Endothelial cell of umbilical vein (primary cell): ENCODE data around the gene NIN. TPM values are rescaled to one million over a fixed set of nuclear protein-coding genes. Genes with fewer than 3 reads are reported as not detected.

Source experiments
- BruUV-seq: library from RNA; stranded (reverse); fragments of 400-500 nt; replicated peaks from 2 replicates; lab custom pipeline; 2021; lab: Mats Ljungman, UMichigan
- CTCF ChIA-PET: fragments of 300-600, 350-600 bp; sonication (Branson Sonifier 250); formaldehyde crosslinking; loops from one replicate; lab custom pipeline; 2021; ENCODE audit warnings: antibody characterized with exemption, inconsistent platforms; lab: Charles Lee
- POLR2A ChIA-PET: fragments of 300-600, 350-600 bp; sonication (Branson Sonifier 250); formaldehyde crosslinking; loops from one replicate; lab custom pipeline; 2021; ENCODE audit warnings: antibody characterized with exemption, inconsistent platforms; lab: Charles Lee
- DNase-seq: peaks from one replicate; pipeline ENCODE4 v3.0.0-alpha.2; 2011; ENCODE audit warnings: low read depth, low spot score
- FAIRE-seq: peaks from 2 replicates; lab custom pipeline; 2011; peaks lifted over from hg19 to GRCh38; lab: Jason Lieb, UNC
- H2AFZ ChIP-seq: 2 replicates; pipeline ENCODE4 v1.6.0; 2012; ENCODE audit warnings: low read depth, low read length, control low read depth, inconsistent platforms
- H3K27ac ChIP-seq: 2 replicates; pipeline ENCODE4 v1.5.1; 2011; ENCODE audit warnings: low read depth, mild to moderate bottlenecking, control low read depth, low read length, moderate library complexity; ENCODE audit not compliant: insufficient read depth
- H3K27me3 ChIP-seq, 2 experiments: 2 replicates each; pipeline versions ENCODE4 v1.6.0 to v1.6.1; 2011; ENCODE audit warnings: low read length in 2 of 2, mixed read lengths in 1 of 2; ENCODE audit not compliant: control insufficient read depth in 2 of 2, insufficient read depth in 2 of 2
- H3K36me3 ChIP-seq, 2 experiments: 2 replicates in 1 of 2; 3 replicates in 1 of 2; pipeline ENCODE4 v1.5.1; 2011; ENCODE audit warnings: low read length in 2 of 2, mild to moderate bottlenecking in 1 of 2, moderate library complexity in 1 of 2; ENCODE audit not compliant: control insufficient read depth in 2 of 2, insufficient read depth in 2 of 2; ENCODE audit errors: extremely low read depth in 1 of 2
- H3K4me1 ChIP-seq: 3 replicates; pipeline ENCODE4 v1.5.1; 2011; ENCODE audit warnings: mild to moderate bottlenecking, low read length; ENCODE audit not compliant: control insufficient read depth, insufficient read depth; ENCODE audit errors: extremely low read depth
- H3K4me2 ChIP-seq: 2 replicates; pipeline ENCODE4 v1.6.1; 2011; ENCODE audit warnings: low read length, control low read depth, mixed read lengths; ENCODE audit not compliant: insufficient read depth
- H3K4me3 ChIP-seq, 3 experiments: fragments of 200-600 bp in 1 of 3; sonication (generic), shearing (Covaris generic) in 1 of 3; replicated peaks in 1 of 3; 2 replicates each; pipeline ENCODE4 v1.5.1; 2011 to 2016; ENCODE audit warnings: control low read depth in 3 of 3, low read length in 3 of 3, mild to moderate bottlenecking in 2 of 3, inconsistent platforms in 1 of 3, low read depth in 1 of 3, moderate library complexity in 1 of 3; ENCODE audit not compliant: insufficient read depth in 1 of 3
- H3K79me2 ChIP-seq: 2 replicates; pipeline ENCODE4 v1.6.0; 2012; ENCODE audit warnings: low read length, inconsistent platforms; ENCODE audit not compliant: control insufficient read depth, insufficient read depth
- H3K9ac ChIP-seq: replicated peaks from 2 replicates; pipeline ENCODE3; 2011; ENCODE audit warnings: low read length, control low read depth; ENCODE audit not compliant: insufficient read depth; ENCODE audit errors: extremely low read depth
- H3K9me1 ChIP-seq: replicated peaks from 3 replicates; pipeline ENCODE4 v1.6.0; 2011; ENCODE audit warnings: mild to moderate bottlenecking, low read length; ENCODE audit not compliant: control insufficient read depth, insufficient read depth; ENCODE audit errors: extremely low read depth
- H3K9me3 ChIP-seq: replicated peaks from 2 replicates; pipeline ENCODE4 v1.5.1; 2012; ENCODE audit warnings: low read length, inconsistent platforms; ENCODE audit not compliant: control insufficient read depth, insufficient read depth
- H4K20me1 ChIP-seq: replicated peaks from 2 replicates; pipeline ENCODE3; 2011; ENCODE audit warnings: mild to moderate bottlenecking, low read length; ENCODE audit not compliant: control insufficient read depth, insufficient read depth; ENCODE audit errors: extremely low read depth
- CTCF ChIP-seq, 2 donors: IDR thresholded peaks; 1 replicate in 1 of 2; 2 replicates in 1 of 2; pipeline ENCODE4 v1.5.1; 2011; ENCODE audit warnings: low read length in 2 of 2, mild to moderate bottlenecking in 2 of 2, moderate library complexity in 2 of 2, control low read depth in 1 of 2, inconsistent platforms in 1 of 2, low read depth in 1 of 2; ENCODE audit not compliant: insufficient read depth in 1 of 2; ENCODE audit errors: extremely low read depth in 1 of 2
- EZH2 ChIP-seq: IDR thresholded peaks from 2 replicates; pipeline ENCODE4 v1.6.1; 2012; ENCODE audit warnings: borderline replicate concordance, low read depth, mild to moderate bottlenecking, moderate library complexity, low read length, inconsistent platforms; ENCODE audit not compliant: severe bottlenecking
- FOS ChIP-seq: IDR thresholded peaks from 2 replicates; pipeline ENCODE4 v1.6.1; 2011; ENCODE audit warnings: mild to moderate bottlenecking, low read length, moderate library complexity, borderline replicate concordance; ENCODE audit not compliant: insufficient read depth
- GATA2 ChIP-seq: IDR thresholded peaks from 2 replicates; pipeline ENCODE4 v1.7.0; 2011; ENCODE audit warnings: low read depth, mild to moderate bottlenecking, moderate library complexity, mixed read lengths, low read length; ENCODE audit not compliant: insufficient read length, insufficient read depth
- JUN ChIP-seq: IDR thresholded peaks from 2 replicates; pipeline ENCODE4 v1.6.1; 2011; ENCODE audit warnings: borderline replicate concordance, low read depth; ENCODE audit not compliant: insufficient read length, insufficient read depth
- MAX ChIP-seq: IDR thresholded peaks from 2 replicates; pipeline ENCODE4 v1.6.1; 2011; ENCODE audit not compliant: insufficient read depth, insufficient read length
- MYC ChIP-seq: IDR thresholded peaks from one replicate; pipeline ENCODE4 v1.6.1; 2011; ENCODE audit warnings: mild to moderate bottlenecking, low read depth, low read length
- POLR2A ChIP-seq: IDR thresholded peaks from 2 replicates; pipeline ENCODE4 v1.6.1; 2012; ENCODE audit warnings: low read depth, mild to moderate bottlenecking, control low read depth, low read length
- POLR2AphosphoS5 ChIP-seq: IDR thresholded peaks from 2 replicates; pipeline ENCODE4 v1.6.1; 2012; ENCODE audit warnings: low read depth, mild to moderate bottlenecking, control low read depth, low read length, moderate library complexity; ENCODE audit not compliant: insufficient read depth
- dilution Hi-C: fragments of 300-500 bp; cut with MboI; formaldehyde crosslinking; loops from one replicate; pipeline ENCODE4 v1.15.0; 2019; ENCODE audit warnings: low sequenced_read_pairs; ENCODE audit not compliant: extremely low pct_ligation_motif_present
- intact Hi-C: fragments of 100-400 bp; cut with micrococcal nuclease; formaldehyde crosslinking; loops from one replicate; pipeline ENCODE4 v1.10.0; 2022
- polyA plus RNA-seq, 4 experiments: library from polyadenylated mRNA; depleted of rRNA in 3 of 4; stranded (reverse) in 3 of 4; unstranded in 1 of 4; fragments of >200 nt; gene quantifications; 2 replicates each; pipeline versions ENCODE4 v1.2.1 to v1.2.3, GENCODE V29; 2011 to 2012; ENCODE audit warnings: missing spikeins in 1 of 4
- total RNA-seq: library from RNA; stranded (reverse); gene quantifications from 2 replicates; pipeline ENCODE4 v1.2.3, GENCODE V29; 2021

The NIN gene
- total and polyA plus RNA-seq, 2 donors (not counting 3 experiments of a cell fraction or from before 2014, with no cell fraction given), result 7.1 to 76.3 TPM

- Histone ChIP-seq H2AFZ (no peak overlapping the region), H3K4me3 (no peak overlapping the region), H3K9ac (no peak overlapping the region), H3K36me3 (peaks cover 18 to 25% of the 10 kb centered on the region in 2 experiments), H4K20me1 (no peaks in the 10 kb centered on the region), H3K79me2 (no peaks in the 10 kb centered on the region), H3K4me2 (no peak overlapping the region), H3K4me1 (no peaks in the 10 kb centered on the region), H3K27me3 (no peaks in the 10 kb centered on the region), H3K9me1 (no peaks in the 10 kb centered on the region), H3K9me3 (no peaks in the 10 kb centered on the region), H3K27ac (no peak overlapping the region)
- FAIRE-seq, result no peak
- ChIA-PET POLR2A (no interaction called here), CTCF (interaction anchor here (1.0 to 8.1 kb wide), 10 partner anchors 7 to 1018 kb away, joined by 3 to 91 read pairs (median 3); partner anchors contain the start of gene NIN)
- intact Hi-C loops, result no loop called here
- no peak for DNase-seq
- BruUV-seq, result no TSS peak
- TF ChIP-seq JUN, result no peak
- no peak for TF ChIP-seq CTCF (IDR thresholded peaks at IDR 0.05; ENCODE audit: extremely low read depth in 1 of 2, insufficient read depth in 1 of 2, low read depth in 1 of 2, low read length in 2 of 2)
- no peak for TF ChIP-seq POLR2AphosphoS5
- no peak for TF ChIP-seq GATA2
- no peak for TF ChIP-seq MAX
- TF ChIP-seq FOS, result no peak
- TF ChIP-seq POLR2A, result no peak
- TF ChIP-seq EZH2, result no peak
- no peak for TF ChIP-seq MYC
- dilution Hi-C loops, result no loop called here
Observed at GRCh38 chr14:50762001-50762930, 68.7 kb downstream of the NIN start.
